Vein endothelial cell (primary cell): ENCODE results near the gene FBXO8. TPM values are rescaled to one million over a fixed set of nuclear protein-coding genes. Genes with fewer than 3 reads are reported as not detected.

Source experiments
- total RNA-seq: library from RNA; depleted of rRNA; stranded (reverse); fragments of >200 nt; gene quantifications from 2 replicates; pipeline ENCODE4 v1.2.3, GENCODE V29; 2012

The FBXO8 gene
- total RNA-seq, result 17.6 and 18.5 TPM in 2 replicates

GRCh38 chr4:174283507-174284471 is at the start of gene FBXO8, which contains the start of gene CEP44:
TSS of gene FBXO8 (minus strand) at chr4:174283667. CDS start at chr4:174263092, 20,575 bp downstream.
TSS of gene CEP44 (plus strand) at chr4:174283911. CDS start at chr4:174299122, 15,211 bp downstream.

Other genes with a start within 250 kb of the FBXO8 start
- 5.9 and 9.7 TPM in 2 replicates for gene CEP44, start 244 bp upstream of the FBXO8 start, total RNA-seq
- not detected in 2 replicates for gene HPGD, start 238.8 kb upstream of the FBXO8 start, total RNA-seq